Uterus (tissue), 4 donors: ENCODE measurements around the gene CCDC148. TPM values are rescaled to one million over a fixed set of nuclear protein-coding genes. Genes with fewer than 3 reads are reported as not detected.

Experiments
- DNase-seq, 2 donors: peaks; one replicate each; pipeline ENCODE4 v3.0.0-alpha.2; 2019 to 2020
- H3K27ac ChIP-seq, 2 donors: fragments of 200-600 bp; sonication (generic); 1 replicate in 1 of 2; 2 replicates in 1 of 2; pipeline ENCODE4 v1.5.1; 2016 to 2018
- H3K27me3 ChIP-seq, 2 donors: fragments of 200-600 bp; sonication (generic); one replicate each; pipeline ENCODE4 v1.5.1; 2018 to 2019; ENCODE audit warnings: control low read depth in 1 of 2
- H3K36me3 ChIP-seq, 2 donors: fragments of 200-600 bp; sonication (generic); one replicate each; pipeline ENCODE4 v1.5.1; 2019; ENCODE audit warnings: control low read depth in 1 of 2
- H3K4me1 ChIP-seq, 2 donors: fragments of 200-600 bp; sonication (generic); one replicate each; pipeline ENCODE4 v1.5.1; 2018 to 2019; ENCODE audit warnings: control low read depth in 1 of 2
- H3K4me3 ChIP-seq, 2 donors: fragments of 200-600 bp; sonication (generic); 1 replicate in 1 of 2; 2 replicates in 1 of 2; pipeline ENCODE4 v1.5.1; 2018 to 2019; ENCODE audit warnings: mild to moderate bottlenecking in 1 of 2
- H3K9me3 ChIP-seq, 2 donors: fragments of 200-600 bp; sonication (generic); one replicate each; pipeline ENCODE4 v1.5.1; 2019; ENCODE audit warnings: control low read depth in 1 of 2
- POLR2A ChIP-seq, 2 donors: fragments of 450-650 bp; IDR thresholded peaks; one replicate each; pipeline ENCODE4 v1.6.1; 2016; ENCODE audit warnings: antibody characterized with exemption in 2 of 2, mild to moderate bottlenecking in 1 of 2, moderate library complexity in 1 of 2
- intact Hi-C: fragments of 100-400 bp; cut with DNase I; formaldehyde crosslinking; loops from one replicate; pipeline ENCODE4 v1.15.1; 2023; ENCODE audit warnings: low total_unique reads
- total RNA-seq, 4 donors: library from RNA; depleted of rRNA in 3 of 4; stranded (reverse); fragments of >200 nt in 3 of 4; gene quantifications; one replicate each; pipeline versions ENCODE4 v1.1.0 to v1.2.4, GENCODE V29; 2014 to 2023
- TF ChIP-seq, protein P1 (sequence below), 4 experiments: fragments of 200-600 bp in 2 of 4; fragments of 450-650 bp in 2 of 4; sonication (generic) in 2 of 4; IDR thresholded peaks; one replicate each; pipeline ENCODE4 v1.5.1; 2016 to 2019; ENCODE audit warnings: antibody characterized with exemption in 4 of 4, mild to moderate bottlenecking in 2 of 4, moderate library complexity in 1 of 4
- donor health status: DM: yes; HTN: yes; CAD: no.

Gene CCDC148
- 1 to 10 TPM in 2 of 4 donors, under 1 TPM in 1, not detected in 1; 0.77 to 9.7 (median 3.0) TPM for total RNA-seq

DNA sequence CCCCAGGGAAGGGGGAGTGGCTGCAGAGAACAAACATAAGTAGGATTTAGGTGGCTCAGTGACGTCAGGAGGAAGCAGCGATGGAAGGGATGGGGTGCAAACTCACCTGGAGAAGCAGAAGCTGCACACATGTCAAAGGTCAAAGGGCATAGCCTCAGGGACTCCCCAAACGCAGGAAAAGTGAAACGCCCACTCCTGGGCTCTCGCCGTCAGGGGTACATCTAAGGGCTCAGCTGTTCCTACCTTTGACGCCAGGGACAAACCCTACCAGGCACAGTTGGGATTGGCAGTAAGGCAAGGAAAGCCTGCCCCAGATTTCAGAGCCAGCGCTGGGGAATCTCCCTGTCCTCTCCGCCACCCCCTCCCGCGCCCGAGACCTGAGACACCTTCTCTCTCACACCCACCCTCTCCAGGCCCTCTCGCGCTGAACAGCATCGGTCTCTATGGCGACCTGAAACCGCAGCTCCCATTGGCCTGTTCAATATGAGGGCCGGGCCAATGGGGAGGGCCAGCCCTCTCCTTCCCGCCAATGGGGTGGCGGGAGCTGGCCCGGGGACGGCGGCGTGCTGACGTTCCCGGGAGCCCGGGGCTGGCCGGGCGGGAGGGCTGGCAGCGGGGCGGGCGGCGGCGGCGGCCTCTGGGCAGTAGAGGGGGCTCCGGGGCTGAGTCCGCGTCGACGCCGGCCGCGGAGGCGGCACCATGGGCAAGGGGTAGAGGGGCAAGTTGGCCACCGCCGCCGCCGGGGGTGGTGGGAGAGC is at the start of gene CCDC148, which contains the start of gene PKP4:
Gene CCDC148, minus strand, starts transcription at position 445 of the 758 bp plus-strand sequence. Its CDS starts 314 bp downstream, at position 131.
Gene PKP4, plus strand, starts transcription at position 644 of the 758 bp plus-strand sequence. CDS start 76,233 bp downstream, outside the sequence.
- no peaks in the 10 kb centered on the region for H3K9me3 ChIP-seq
- no peaks in the 10 kb centered on the region for H3K36me3 ChIP-seq
- TF ChIP-seq POLR2A (IDR thresholded peaks at IDR 0.05): peak; percentile 65 to 72
- TF ChIP-seq, protein P1, sequence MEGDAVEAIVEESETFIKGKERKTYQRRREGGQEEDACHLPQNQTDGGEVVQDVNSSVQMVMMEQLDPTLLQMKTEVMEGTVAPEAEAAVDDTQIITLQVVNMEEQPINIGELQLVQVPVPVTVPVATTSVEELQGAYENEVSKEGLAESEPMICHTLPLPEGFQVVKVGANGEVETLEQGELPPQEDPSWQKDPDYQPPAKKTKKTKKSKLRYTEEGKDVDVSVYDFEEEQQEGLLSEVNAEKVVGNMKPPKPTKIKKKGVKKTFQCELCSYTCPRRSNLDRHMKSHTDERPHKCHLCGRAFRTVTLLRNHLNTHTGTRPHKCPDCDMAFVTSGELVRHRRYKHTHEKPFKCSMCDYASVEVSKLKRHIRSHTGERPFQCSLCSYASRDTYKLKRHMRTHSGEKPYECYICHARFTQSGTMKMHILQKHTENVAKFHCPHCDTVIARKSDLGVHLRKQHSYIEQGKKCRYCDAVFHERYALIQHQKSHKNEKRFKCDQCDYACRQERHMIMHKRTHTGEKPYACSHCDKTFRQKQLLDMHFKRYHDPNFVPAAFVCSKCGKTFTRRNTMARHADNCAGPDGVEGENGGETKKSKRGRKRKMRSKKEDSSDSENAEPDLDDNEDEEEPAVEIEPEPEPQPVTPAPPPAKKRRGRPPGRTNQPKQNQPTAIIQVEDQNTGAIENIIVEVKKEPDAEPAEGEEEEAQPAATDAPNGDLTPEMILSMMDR (IDR thresholded peaks at IDR 0.05): peak in 2 of 4 experiments; percentile 19 to 30
- intact Hi-C loops: no loop called here
- H3K27me3 ChIP-seq: no peaks in the 10 kb centered on the region
- peak; percentile 87 to 88 for DNase-seq
- peak within 1 kb of the TSS; percentile 90 for H3K27ac ChIP-seq
- H3K4me1 ChIP-seq: no peaks in the 10 kb centered on the region
- H3K4me3 ChIP-seq: peak within 1 kb of the TSS; percentile 57 to 89

DNA sequence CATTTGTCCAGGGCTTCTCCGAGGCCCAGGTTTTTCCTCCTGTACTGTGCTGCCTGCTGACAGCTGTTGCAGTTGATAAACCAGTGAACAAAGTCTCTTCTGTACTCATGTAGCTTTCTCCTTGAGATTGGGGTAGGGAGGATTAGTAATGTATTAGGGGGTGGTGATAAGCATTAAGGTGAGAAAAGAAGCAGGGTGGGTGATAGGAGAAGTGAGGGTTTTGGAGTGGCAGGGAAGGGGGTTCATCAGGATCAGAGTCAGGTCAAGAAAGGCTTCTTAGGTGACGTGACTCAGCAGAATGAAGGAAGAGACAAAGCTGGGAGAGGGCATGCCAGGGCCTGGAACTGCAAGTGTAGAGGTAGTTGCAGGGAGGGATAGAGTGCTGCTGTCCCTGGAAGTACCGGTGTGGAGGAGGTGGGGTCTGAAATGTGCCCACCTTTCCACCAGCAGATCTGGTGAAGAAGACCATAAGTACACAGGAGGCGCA is 48.9 kb upstream of the CCDC148 start:
- Histone ChIP-seq H3K4me3 (no peak overlapping the region), H3K9me3 (no peaks in the 10 kb centered on the region), H3K4me1 (no peaks in the 10 kb centered on the region), H3K27ac (no peak overlapping the region), H3K36me3 (no peaks in the 10 kb centered on the region), H3K27me3 (no peaks in the 10 kb centered on the region)
- DNase-seq: no peak
- intact Hi-C loops: no loop called here
- no peak for TF ChIP-seq POLR2A (IDR thresholded peaks at IDR 0.05)
- TF ChIP-seq, protein P1 (IDR thresholded peaks at IDR 0.05): no peak

DNA sequence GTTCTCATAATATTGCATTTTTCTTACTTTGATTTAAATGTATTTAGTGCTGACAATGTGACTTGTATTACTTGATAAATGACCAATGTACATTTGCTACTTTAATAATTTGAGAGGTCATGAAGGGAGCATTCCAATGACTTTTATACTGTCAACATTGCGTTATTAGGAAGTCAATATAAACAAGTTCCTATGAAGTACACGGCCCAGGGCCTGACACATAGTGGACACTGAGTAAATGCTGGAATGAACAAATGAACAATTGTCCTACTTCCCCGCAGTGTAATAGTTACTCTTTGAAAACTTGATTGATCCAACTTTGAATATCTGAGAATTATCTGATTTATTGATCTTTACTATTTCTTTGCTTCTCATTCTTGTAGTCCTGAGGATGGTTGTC is 47.5 kb upstream of the CCDC148 start:
- H3K9me3 ChIP-seq: no peaks in the 10 kb centered on the region
- TF ChIP-seq POLR2A (IDR thresholded peaks at IDR 0.05): no peak
- TF ChIP-seq, protein P1 (IDR thresholded peaks at IDR 0.05): no peak
- no peak for DNase-seq
- no peak overlapping the region for H3K4me3 ChIP-seq
- intact Hi-C loops: no loop called here
- H3K27me3 ChIP-seq: no peaks in the 10 kb centered on the region
- H3K27ac ChIP-seq: no peak overlapping the region
- H3K4me1 ChIP-seq: no peaks in the 10 kb centered on the region
- no peaks in the 10 kb centered on the region for H3K36me3 ChIP-seq

DNA sequence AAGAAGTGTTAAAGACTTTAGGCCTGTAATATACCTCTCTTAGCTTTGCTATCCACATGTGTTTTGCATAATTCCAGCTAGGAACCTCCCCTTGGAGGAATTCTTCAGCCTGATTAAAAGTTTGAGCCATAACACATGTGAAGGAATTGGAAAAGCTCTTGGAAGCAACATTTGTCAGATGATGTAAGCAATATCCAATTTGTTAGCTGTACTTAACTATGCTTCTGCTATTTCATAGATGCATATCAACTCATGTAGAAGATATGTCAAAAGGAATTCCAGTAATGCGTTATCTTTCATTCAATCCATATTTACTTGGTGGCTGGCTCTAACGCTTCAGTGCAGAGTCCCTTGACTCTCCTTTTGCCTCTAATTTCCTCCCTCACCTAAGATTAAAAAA is 46.4 kb upstream of the CCDC148 start:
- no peaks in the 10 kb centered on the region for H3K4me1 ChIP-seq
- TF ChIP-seq POLR2A (IDR thresholded peaks at IDR 0.05): no peak
- TF ChIP-seq, protein P1 (IDR thresholded peaks at IDR 0.05): no peak
- no peaks in the 10 kb centered on the region for H3K9me3 ChIP-seq
- no peak for DNase-seq
- no peaks in the 10 kb centered on the region for H3K36me3 ChIP-seq
- no peaks in the 10 kb centered on the region for H3K27me3 ChIP-seq
- H3K27ac ChIP-seq: no peak overlapping the region
- H3K4me3 ChIP-seq: no peak overlapping the region
- intact Hi-C loops: no loop called here

DNA sequence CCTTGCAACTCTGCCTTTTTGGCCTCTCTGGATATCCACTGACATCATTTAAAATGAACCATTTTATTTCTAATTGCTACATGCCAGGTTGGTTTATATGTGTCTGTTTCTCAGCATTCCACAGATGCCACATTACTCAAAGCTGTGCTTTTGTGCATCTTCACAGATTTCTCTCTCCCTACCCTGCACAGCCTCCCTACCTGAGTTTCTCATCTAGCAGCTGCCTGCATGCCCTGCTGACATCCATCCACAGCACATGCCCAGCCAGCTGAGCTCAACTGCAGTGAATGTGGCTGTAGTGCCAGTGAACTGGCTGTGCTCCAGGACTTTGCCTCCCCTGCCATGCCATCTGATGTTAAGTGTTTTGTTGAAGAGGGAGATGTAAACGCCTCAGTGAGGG is 44.7 kb upstream of the CCDC148 start:
- Histone ChIP-seq H3K4me1 (no peaks in the 10 kb centered on the region), H3K27ac (no peak overlapping the region)

More for the DNA sequence above, 44.7 kb upstream of the CCDC148 start:
- DNase-seq: no peak
- no peaks in the 10 kb centered on the region for H3K36me3 ChIP-seq
- TF ChIP-seq, protein P1 (IDR thresholded peaks at IDR 0.05): no peak
- no peak for TF ChIP-seq POLR2A (IDR thresholded peaks at IDR 0.05)
- intact Hi-C loops: no loop called here
- no peaks in the 10 kb centered on the region for H3K9me3 ChIP-seq
- no peaks in the 10 kb centered on the region for H3K27me3 ChIP-seq
- no peak overlapping the region for H3K4me3 ChIP-seq
